Sigmoid colon (tissue), 7 donors: ENCODE data around the gene LDLRAD4. TPM values are rescaled to one million over a fixed set of nuclear protein-coding genes. Genes with fewer than 3 reads are reported as not detected.
A peak's percentile ranks its signal among the peaks of the same experiment; 100 is the strongest.

Source experiments
- DNase-seq: peaks from one replicate; pipeline ENCODE4 v3.0.0-alpha.2; 2019
- H3K27ac ChIP-seq, 4 donors: fragments of 200-600 bp; sonication (generic); one replicate each; pipeline ENCODE4 v1.5.1; 2016 to 2019; ENCODE audit warnings: mild to moderate bottlenecking in 1 of 4
- H3K27me3 ChIP-seq, 3 donors: fragments of 200-600 bp; sonication (generic); one replicate each; pipeline ENCODE4 v1.5.1; 2019; ENCODE audit warnings: mild to moderate bottlenecking in 1 of 3
- H3K36me3 ChIP-seq, 4 donors: fragments of 200-600 bp; sonication (generic); one replicate each; pipeline ENCODE4 v1.5.1; 2016 to 2019
- H3K4me1 ChIP-seq, 4 donors: fragments of 200-600 bp; sonication (generic); one replicate each; pipeline ENCODE4 v1.5.1; 2017 to 2019
- H3K4me3 ChIP-seq, 4 donors: fragments of 200-600 bp; sonication (generic); one replicate each; pipeline ENCODE4 v1.5.1; 2017 to 2019; ENCODE audit warnings: mild to moderate bottlenecking in 2 of 4, moderate library complexity in 1 of 4
- H3K9me3 ChIP-seq, 4 donors: fragments of 200-600 bp in 3 of 4; sonication (generic) in 3 of 4; one replicate each; pipeline versions ENCODE4 v1.5.1 to v1.6.1; 2013 to 2019
- CTCF ChIP-seq, 4 experiments: fragments of 450-650 bp in 3 of 4; fragments of 200-600 bp in 1 of 4; IDR thresholded peaks; one replicate each; pipeline ENCODE4 v1.5.1; 2016 to 2019; ENCODE audit warnings: antibody characterized with exemption in 4 of 4, mild to moderate bottlenecking in 3 of 4, moderate library complexity in 2 of 4
- EP300 ChIP-seq, 4 donors: sonication (generic); formaldehyde crosslinking; IDR thresholded peaks; one replicate each; pipeline ENCODE4 v1.6.1; 2017; ENCODE audit warnings: antibody characterized with exemption in 4 of 4
- POLR2A ChIP-seq, 2 donors: fragments of 450-650 bp; IDR thresholded peaks; one replicate each; pipeline ENCODE4 v1.6.1; 2016; ENCODE audit warnings: antibody characterized with exemption in 2 of 2, mild to moderate bottlenecking in 2 of 2, moderate library complexity in 2 of 2
- POLR2AphosphoS5 ChIP-seq, 4 donors: sonication (generic); formaldehyde crosslinking; IDR thresholded peaks; one replicate each; pipeline ENCODE4 v1.6.1; 2017; ENCODE audit warnings: antibody characterized with exemption in 4 of 4
- WGBS, 2 donors: extraction: QIAGEN DNeasy Blood & Tissue Kit; methylation state at CpG; one replicate each; pipeline ENCODE4 v1.1.7; 2013; 5-methylcytosine and 5-hydroxymethylcytosine counted together
- intact Hi-C: fragments of 100-400 bp; cut with DNase I; formaldehyde crosslinking; loops from one replicate; pipeline ENCODE4 v1.15.1; 2023
- polyA plus RNA-seq, 3 donors: library from polyadenylated mRNA; stranded (reverse); fragments of 200-250 nt; gene quantifications; one replicate each; pipeline ENCODE4 v1.2.3, GENCODE V29; 2013
- total RNA-seq, 4 donors: library from RNA; depleted of rRNA; stranded (reverse); fragments of >200 nt; gene quantifications; one replicate each; pipeline ENCODE4 v1.1.0, GENCODE V29; 2016
- donor health status: healthy with polysubstance abuse.
- donor health status: Bipolar disorder and iron deficiency.
- donor health status: healthy.

Gene LDLRAD4
- total and polyA plus RNA-seq, 7 donors = 1.2 to 28.2 (median 17.2) TPM

GRCh38 chr18:13540477-13541182 lies 322.1 kb downstream of the LDLRAD4 start:
- H3K27ac ChIP-seq = peak overlapping the region in 2 of 4 donors; percentile 78 to 83
- DNase-seq = no peak
- H3K4me1 ChIP-seq = peaks cover 0 to 86% (median 69%) of the 10 kb centered on the region in 4 donors
- 48 to 50% methylated on average over 12 of the region's 12 CpGs for WGBS, 2 donors
- H3K4me3 ChIP-seq = no peak overlapping the region
- no peaks in the 10 kb centered on the region for H3K36me3 ChIP-seq
- H3K27me3 ChIP-seq = no peaks in the 10 kb centered on the region
- intact Hi-C loops = no loop called here
- H3K9me3 ChIP-seq = no peaks in the 10 kb centered on the region
- TF ChIP-seq CTCF (IDR thresholded peaks at IDR 0.05) (no peak), POLR2AphosphoS5 (IDR thresholded peaks at IDR 0.05) (no peak), EP300 (IDR thresholded peaks at IDR 0.05) (no peak)

GRCh38 chr18:13541621-13542519 lies 323.3 kb downstream of the LDLRAD4 start:
- intact Hi-C loops = loop anchor here (2.0 kb wide), 1 partner anchor 321 kb away; no protein-coding TSS in a partner anchor
- H3K4me3 ChIP-seq = peak overlapping the region in 1 of 4 donors; percentile 21
- no peaks in the 10 kb centered on the region for H3K9me3 ChIP-seq
- no peaks in the 10 kb centered on the region for H3K36me3 ChIP-seq
- peaks cover 0 to 91% (median 79%) of the 10 kb centered on the region in 4 donors for H3K4me1 ChIP-seq
- H3K27ac ChIP-seq = peak overlapping the region; percentile 66 to 83 (median 73)
- H3K27me3 ChIP-seq = no peaks in the 10 kb centered on the region
- peak; percentile 93 to 98 (median 96) for TF ChIP-seq POLR2AphosphoS5 (IDR thresholded peaks at IDR 0.05)
- peak; percentile 77 to 96 (median 88) for TF ChIP-seq EP300 (IDR thresholded peaks at IDR 0.05)
- TF ChIP-seq CTCF (IDR thresholded peaks at IDR 0.05) = no peak
- no peak for TF ChIP-seq POLR2A (IDR thresholded peaks at IDR 0.05)
- DNase-seq = peak; percentile 86
- WGBS, 2 donors = 17 to 58% methylated on average over 13 of the region's 13 CpGs

DNA sequence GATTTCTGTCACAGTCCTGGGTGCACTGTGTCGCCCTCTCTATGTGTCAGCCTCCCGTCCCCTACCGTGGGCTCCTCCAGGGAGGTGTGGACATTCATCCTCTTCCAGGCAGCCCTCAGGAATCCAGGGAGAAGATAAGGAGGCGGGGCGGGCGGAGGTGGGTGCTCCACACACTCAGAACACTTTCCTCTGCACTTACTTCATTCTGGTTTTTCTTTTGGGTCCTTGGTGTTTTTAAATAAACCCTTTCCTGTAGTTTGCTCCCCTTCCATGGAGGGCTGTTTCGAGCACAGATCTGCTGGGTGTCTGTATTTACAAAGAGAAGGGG lies 323.9 kb downstream of the LDLRAD4 start:
- no peaks in the 10 kb centered on the region for H3K36me3 ChIP-seq
- H3K27ac ChIP-seq = peak overlapping the region; percentile 66 to 83 (median 73)
- peaks cover 0 to 93% (median 85%) of the 10 kb centered on the region in 4 donors for H3K4me1 ChIP-seq
- no peak for DNase-seq
- no peaks in the 10 kb centered on the region for H3K27me3 ChIP-seq
- peak overlapping the region in 1 of 4 donors; percentile 21 for H3K4me3 ChIP-seq
- intact Hi-C loops = loop anchor here (2.0 kb wide), 1 partner anchor 322 kb away; no protein-coding TSS in a partner anchor
- TF ChIP-seq POLR2A (IDR thresholded peaks at IDR 0.05) = no peak
- TF ChIP-seq EP300 (IDR thresholded peaks at IDR 0.05) = no peak
- TF ChIP-seq POLR2AphosphoS5 (IDR thresholded peaks at IDR 0.05) = no peak
- no peak for TF ChIP-seq CTCF (IDR thresholded peaks at IDR 0.05)
- WGBS, 2 donors = 62 to 81% methylated on average over 7 of the region's 7 CpGs
- no peaks in the 10 kb centered on the region for H3K9me3 ChIP-seq

DNA sequence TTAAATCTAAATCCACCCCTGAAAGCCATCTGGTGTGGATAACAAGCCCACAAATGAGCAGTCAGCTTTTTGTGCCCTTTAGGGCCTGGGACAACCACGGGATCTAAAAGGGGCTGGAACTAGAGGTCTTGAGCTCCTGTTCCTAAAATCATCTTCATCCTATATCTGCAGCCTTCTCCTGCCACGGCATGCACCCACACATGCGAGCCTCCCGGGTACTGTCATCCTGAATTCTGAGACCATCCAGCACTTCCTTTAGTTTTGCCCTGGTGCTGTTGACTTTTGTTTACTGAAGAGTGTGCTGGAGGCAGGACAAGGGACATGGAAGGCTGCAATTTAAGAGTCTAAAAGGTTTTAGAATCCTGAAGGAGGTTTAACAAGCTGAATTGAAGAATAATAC lies 324.6 kb downstream of the LDLRAD4 start:
- no peak for TF ChIP-seq POLR2AphosphoS5 (IDR thresholded peaks at IDR 0.05)
- TF ChIP-seq POLR2A (IDR thresholded peaks at IDR 0.05) = no peak
- Histone ChIP-seq H3K4me3 (no peak overlapping the region), H3K4me1 (peaks cover 0 to 99% (median 90%) of the 10 kb centered on the region in 4 donors), H3K27ac (peak overlapping the region; percentile 66 to 83 (median 73)), H3K27me3 (no peaks in the 10 kb centered on the region), H3K9me3 (no peaks in the 10 kb centered on the region), H3K36me3 (no peaks in the 10 kb centered on the region)
- WGBS, 2 donors = 88 to 90% methylated on average over 4 of the region's 4 CpGs
- intact Hi-C loops = loop anchor here (2.0 kb wide), 1 partner anchor 322 kb away; no protein-coding TSS in a partner anchor
- no peak for DNase-seq
